Limb (tissue), 2 donors: Measurements from ENCODE around the gene AGBL4.
"Not testable (repeated sequence)": the region's sequence is repeated elsewhere in the genome, so short reads cannot be mapped to it uniquely, and the experiment has no call there.

Source experiments
- DNase-seq, 2 donors: peaks; one replicate each; pipeline ENCODE4 v3.0.0-alpha.2; 2016; ENCODE audit errors: extremely low spot score in 2 of 2

AGBL4 gene

DNA sequence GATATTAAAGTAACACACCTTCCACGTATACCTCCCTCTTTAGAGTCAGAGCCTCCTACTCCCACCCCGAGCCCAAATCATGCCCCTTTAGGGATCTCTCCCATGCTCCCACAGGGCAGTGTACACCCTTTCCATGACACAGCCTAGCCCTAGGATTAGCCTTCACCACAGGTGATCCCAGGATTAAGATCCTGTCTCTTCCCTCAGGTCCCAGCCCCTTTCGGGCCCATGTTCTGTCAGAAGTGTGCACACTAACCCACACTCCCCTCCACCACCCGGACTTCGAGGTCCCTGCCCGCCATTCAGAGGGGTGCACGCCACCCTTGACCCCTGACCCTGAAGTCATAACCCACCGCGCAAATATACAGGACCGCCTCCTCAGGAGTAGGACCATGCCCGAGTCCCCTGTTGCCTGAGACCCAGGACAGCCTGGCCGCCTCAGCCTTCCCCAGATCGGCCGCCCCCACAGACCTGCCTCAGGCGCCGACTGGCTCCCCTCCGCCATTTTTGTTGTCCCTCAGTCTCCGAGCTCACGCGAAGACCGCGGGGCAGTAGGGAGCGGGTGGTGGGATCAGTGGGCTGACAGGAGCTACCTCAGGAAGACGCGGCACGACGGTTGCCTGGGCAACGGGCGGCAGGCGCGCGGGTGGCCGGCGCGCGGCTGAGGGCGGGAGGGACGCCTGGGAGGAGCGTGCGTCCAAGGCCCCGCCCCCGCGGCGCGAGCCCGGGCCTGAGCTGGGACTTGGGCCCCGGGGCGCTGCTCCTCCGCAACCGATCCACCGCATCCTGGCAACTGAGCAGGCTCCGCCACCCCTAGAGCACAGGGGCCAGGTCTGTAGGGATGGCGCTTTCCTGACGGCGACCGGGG, at the start of gene AGBL4:
TSS of gene AGBL4 (minus strand) at position 663 of the 868 bp plus-strand sequence.
- peak; percentile 39 to 83 for DNase-seq

- DNase-seq: no peak
Observed at GRCh38 chr1:50066806-50067205, 43.1 kb upstream of the AGBL4 start.

- no peak for DNase-seq
Observed at GRCh38 chr1:50060279-50060678, 36.5 kb upstream of the AGBL4 start.

- no peak for DNase-seq
Observed at GRCh38 chr1:50048791-50049190, 25.0 kb upstream of the AGBL4 start.

GRCh38 chr1:50047916-50048694, 24.4 kb upstream of the AGBL4 start:
- DNase-seq: peak in 1 of 2 donors; percentile 72

DNA sequence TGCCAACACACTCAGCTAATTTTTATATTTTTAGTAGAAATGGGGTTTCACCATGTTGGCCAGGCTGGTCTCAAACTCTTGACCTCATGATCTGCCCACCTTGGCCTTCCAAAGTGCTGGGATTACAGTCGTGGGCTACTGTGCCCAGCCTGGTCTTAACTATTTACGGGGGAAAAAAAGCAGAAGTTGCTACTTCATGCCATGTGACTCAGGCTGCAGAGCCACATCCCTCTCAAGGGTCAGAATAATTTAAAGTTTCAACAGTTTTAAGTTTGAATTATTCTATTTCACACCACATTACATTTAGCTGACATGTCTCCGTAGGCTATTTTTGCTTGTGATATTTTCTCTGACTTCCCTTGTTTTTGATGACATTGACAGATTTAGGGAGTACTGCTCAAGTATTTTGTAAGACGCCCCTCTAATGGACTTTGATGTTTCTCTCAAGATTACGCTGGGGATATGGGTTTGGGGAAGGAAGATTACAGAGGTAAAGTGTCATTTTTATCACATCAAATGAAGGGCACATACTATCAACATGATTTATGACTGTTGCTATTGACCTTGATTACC, 14.6 kb upstream of the AGBL4 start:
- no peak for DNase-seq

DNA sequence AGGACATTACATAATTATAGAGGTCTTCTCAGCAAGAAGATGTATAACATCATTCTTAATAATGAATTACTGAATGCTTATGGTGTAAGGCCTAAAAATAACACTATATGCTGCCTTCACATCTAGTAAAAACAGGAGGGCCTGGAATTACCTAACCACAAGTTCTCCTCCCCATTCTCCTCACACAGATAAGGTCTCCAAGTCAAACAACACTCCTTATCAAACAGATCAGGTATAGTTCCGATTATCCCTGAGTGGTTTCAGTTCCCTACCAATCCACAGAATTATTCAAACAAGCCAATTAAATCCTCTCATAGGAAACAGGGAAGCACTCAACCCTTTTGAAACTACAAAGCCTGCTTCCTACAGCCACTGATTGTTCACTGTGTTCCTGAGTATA, 4.0 kb upstream of the AGBL4 start:
- no peak for DNase-seq

DNA sequence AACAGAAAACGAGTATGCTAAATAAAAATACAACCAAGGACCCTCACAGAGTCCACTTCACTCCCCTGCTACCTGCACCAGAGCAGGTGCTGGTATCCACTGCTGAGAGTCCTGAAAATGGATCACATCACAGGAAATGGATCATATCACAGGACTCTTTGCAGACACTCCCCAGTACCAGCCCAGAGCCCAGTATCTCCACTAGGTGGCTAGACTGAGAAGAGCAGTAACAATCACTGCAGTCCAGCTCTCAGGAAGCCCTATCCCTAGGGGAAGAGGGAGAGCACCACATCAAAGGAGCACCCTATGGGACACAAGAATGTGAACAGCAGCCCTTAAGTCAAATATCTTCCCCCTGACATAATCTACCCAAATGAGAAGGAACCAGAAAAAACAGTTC, 28.0 kb downstream of the AGBL4 start:
- DNase-seq: no peak

GRCh38 chr1:49971088-49971487, 52.7 kb downstream of the AGBL4 start:
- DNase-seq: no peak

- DNase-seq: no peak
Observed at GRCh38 chr1:49951385-49951784, 72.4 kb downstream of the AGBL4 start.

DNA sequence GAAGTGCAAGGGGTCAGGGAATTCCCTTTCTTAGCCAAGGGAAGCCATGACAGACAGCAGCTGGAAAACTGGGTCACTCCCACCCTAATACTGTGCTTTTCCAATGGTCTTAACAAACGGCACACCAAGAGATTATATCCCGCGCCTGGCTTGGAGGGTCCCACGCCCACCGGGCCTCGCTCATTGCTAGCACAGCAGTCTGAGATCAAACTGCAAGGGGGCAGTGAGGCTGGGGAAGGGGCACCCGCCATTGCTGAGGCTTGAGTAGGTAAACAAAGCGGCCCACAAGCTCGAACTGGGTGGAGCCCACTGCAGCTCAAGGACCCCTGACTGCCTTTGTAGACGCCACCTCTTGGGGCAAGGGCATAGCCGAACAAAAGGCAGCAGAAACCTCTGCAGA, 108.5 kb downstream of the AGBL4 start:
- not testable (repeated sequence) for DNase-seq

DNA sequence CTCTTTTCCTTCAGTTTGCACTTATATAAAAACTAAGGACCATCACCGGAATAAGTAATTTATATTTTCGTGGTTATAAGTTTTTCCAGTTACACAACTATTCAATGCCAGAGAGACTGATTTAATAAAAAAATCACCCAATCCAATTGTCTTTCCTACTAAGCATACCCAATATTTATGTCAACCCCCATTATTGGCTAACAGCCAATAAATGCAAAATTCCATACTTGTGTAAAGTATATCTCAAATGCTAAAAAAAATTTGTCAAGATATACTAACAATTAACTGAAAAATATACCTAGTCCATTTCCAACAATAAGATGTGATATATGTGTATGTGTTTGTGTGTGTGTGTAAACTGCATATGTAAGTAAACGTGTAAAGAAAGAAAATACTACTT, 117.4 kb downstream of the AGBL4 start:
- no peak for DNase-seq

- no peak for DNase-seq
Observed at GRCh38 chr1:49864581-49864980, 159.2 kb downstream of the AGBL4 start.

DNA sequence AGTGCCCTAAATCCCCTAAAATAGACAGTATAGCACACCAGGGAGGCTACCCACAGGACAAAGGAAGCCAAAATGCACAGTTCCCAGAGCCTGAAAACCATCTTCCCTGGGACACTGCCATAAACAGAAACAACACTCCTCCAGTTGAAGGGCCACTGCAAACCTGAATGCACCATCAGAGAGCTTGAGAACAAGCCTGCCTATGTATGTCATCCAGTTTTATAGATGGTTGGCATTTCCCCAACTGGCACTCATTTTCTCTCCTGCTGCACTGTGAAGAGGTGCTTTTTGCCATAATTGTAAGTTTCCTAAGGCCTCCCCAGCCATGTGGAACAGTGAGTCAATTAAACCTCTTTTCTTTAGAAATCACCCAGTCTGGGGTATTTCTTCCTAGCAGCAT, 169.0 kb downstream of the AGBL4 start:
- no peak for DNase-seq

- no peak for DNase-seq
Observed at GRCh38 chr1:49842596-49842995, 181.2 kb downstream of the AGBL4 start.

- no peak for DNase-seq
Observed at GRCh38 chr1:49841767-49842166, 182.0 kb downstream of the AGBL4 start.

DNA sequence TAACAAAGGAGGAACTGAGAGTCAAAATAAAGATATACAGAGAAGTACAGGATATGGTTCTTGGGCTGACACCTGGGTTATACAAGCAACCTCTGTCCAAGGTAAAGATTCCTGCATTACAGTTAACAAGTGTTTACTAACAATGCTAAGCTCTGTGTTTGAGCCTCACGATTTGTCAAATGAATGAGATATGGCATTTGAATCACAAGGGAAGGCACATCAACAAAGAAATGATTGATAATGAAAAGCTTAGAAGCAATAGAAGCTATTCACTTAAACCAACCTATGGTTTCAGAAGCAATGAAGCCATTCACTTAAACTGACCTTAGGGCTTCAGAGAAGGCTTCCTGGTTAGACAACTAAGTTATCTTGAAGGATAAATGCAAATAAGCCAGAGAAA, 199.5 kb downstream of the AGBL4 start:
- DNase-seq: no peak

DNA sequence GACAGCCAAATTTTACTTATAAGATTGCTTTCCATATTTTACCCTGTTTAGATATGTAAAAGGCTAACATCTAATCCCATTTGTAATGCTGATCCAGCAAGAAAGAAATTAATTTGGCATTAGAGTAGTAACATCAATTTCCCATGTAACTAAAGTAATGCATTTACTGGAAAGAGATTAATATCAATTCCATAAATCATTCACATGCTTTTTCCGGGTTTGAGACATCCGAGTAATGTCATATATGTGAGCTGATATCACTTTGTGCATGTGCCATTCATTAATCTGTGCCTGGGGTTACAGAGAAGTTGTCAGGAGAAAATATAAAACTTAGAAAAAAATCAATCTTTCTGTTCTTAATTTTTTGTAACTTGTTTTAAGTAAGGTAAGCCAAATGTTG, 206.1 kb downstream of the AGBL4 start:
- DNase-seq: no peak

- DNase-seq: not testable (repeated sequence)
Observed at GRCh38 chr1:49787013-49787412, 236.7 kb downstream of the AGBL4 start.

DNA sequence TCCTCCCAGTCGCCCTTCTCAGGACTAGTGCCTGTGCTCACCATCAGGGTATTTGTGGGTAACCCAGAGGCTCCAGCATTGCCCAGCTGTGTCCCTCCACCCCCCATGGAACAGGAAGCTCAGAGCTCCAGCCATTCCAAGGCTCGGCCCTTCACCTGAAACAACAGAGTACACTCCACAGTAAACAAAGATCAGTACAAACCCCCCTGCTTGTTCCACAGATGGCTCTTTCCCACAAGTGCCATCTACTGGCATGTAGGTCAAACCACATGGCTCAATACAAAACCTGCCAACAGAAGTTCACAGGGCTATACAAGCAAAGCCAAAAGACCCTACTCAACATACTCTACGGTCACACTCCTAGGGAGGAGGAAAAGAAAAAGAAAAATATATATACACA, 258.7 kb downstream of the AGBL4 start:
- no peak for DNase-seq

GRCh38 chr1:49738118-49738517, 285.6 kb downstream of the AGBL4 start:
- DNase-seq: not testable (repeated sequence)

DNA sequence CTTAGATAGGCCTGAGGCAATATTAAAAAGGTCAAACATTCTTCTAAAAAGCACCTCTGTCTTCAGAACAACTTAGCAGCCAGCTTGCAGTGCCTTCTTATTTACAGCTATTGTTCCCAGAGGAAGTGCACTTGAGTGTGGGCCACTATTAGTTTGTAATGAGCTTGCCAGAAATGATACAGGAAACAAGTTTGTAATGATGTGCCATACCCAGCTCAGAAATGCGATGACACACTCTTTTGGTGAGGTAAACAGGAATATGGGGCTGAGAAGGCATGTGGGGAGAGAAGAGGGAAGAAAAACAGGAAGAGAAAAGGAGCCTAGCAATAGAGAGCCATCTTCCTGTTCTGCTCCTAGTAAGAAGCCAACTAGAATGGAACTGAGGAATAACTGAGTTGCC, 295.4 kb downstream of the AGBL4 start:
- DNase-seq: no peak
